ENCODE results near the gene TMEM150C.

DNA sequence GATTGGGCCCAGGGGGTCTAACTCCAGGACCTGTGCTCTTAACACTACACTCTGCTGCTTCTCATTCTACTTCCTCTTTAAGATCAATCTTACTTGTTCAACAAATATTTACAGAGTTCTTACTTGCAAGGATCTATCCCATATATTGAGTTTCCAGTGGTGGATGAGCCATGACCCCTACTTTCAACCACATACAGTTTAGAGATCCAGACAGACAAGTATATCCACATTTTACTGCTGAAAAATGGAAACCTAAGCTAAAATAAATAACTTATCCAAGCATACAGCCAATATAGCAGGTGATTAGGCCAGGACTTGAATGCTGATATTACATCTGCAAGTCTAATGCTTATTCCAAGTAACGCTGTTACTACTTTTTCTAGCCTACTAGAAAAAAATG is 18.7 kb downstream of the TMEM150C start:
- TF ChIP-seq POLR2A (IDR thresholded peaks at IDR 0.05; ENCODE audit: extremely low read depth, insufficient read length): no peak
- no peak for TF ChIP-seq MYC (IDR thresholded peaks at IDR 0.05; ENCODE audit: low read depth, low read length)
- TF ChIP-seq CTCF (IDR thresholded peaks at IDR 0.05; ENCODE audit: low read depth, low read length): no peak
- TF ChIP-seq MAX (IDR thresholded peaks at IDR 0.05; ENCODE audit: low read depth, low read length): no peak

Data from NB4 (cell line).